Peyer's patch (tissue), 4 donors: ENCODE measurements around the gene HHATL. TPM values are rescaled to one million over a fixed set of nuclear protein-coding genes. Genes with fewer than 3 reads are reported as not detected.

Source experiments
- DNase-seq, 3 donors: peaks; one replicate each; pipeline ENCODE4 v3.0.0-alpha.2; 2017 to 2019
- H3K27ac ChIP-seq, 4 donors: fragments of 200-600 bp; sonication (generic); one replicate each; pipeline ENCODE4 v1.5.1; 2016 to 2019
- H3K27me3 ChIP-seq, 2 donors: fragments of 200-600 bp; sonication (generic); one replicate each; pipeline ENCODE4 v1.5.1; 2019
- H3K36me3 ChIP-seq, 3 donors: fragments of 200-600 bp; sonication (generic); one replicate each; pipeline ENCODE4 v1.5.1; 2016 to 2019
- H3K4me1 ChIP-seq, 4 donors: fragments of 200-600 bp; sonication (generic); one replicate each; pipeline ENCODE4 v1.5.1; 2016 to 2019
- H3K4me3 ChIP-seq, 4 donors: fragments of 200-600 bp; sonication (generic); 1 replicate in 3 of 4; 2 replicates in 1 of 4; pipeline ENCODE4 v1.5.1; 2016 to 2019; ENCODE audit warnings: mild to moderate bottlenecking in 1 of 4
- H3K9me3 ChIP-seq, 4 donors: fragments of 200-600 bp; sonication (generic); one replicate each; pipeline ENCODE4 v1.5.1; 2016 to 2019; ENCODE audit warnings: mild to moderate bottlenecking in 1 of 4
- CTCF ChIP-seq, 6 experiments: fragments of 450-650 bp in 4 of 6; fragments of 200-600 bp in 2 of 6; sonication (generic) in 1 of 6; IDR thresholded peaks; one replicate each; pipeline ENCODE4 v1.5.1; 2017 to 2019; ENCODE audit warnings: antibody characterized with exemption in 6 of 6, mild to moderate bottlenecking in 3 of 6, moderate library complexity in 1 of 6
- POLR2A ChIP-seq, 2 donors: fragments of 450-650 bp; IDR thresholded peaks; one replicate each; pipeline ENCODE4 v1.5.1; 2017; ENCODE audit warnings: antibody characterized with exemption in 2 of 2, mild to moderate bottlenecking in 2 of 2, moderate library complexity in 2 of 2
- total RNA-seq, 4 donors: library from RNA; depleted of rRNA; stranded (reverse); fragments of >200 nt; gene quantifications; one replicate each; pipeline ENCODE4 v1.1.0, GENCODE V29; 2016

Gene HHATL
- total RNA-seq, 4 donors from 2014 or later: 3.4 TPM; not detected in 3

GRCh38 chr3:42686832-42687650 lies 15.6 kb downstream of the HHATL start:
- Histone ChIP-seq H3K9me3 (no peaks in the 10 kb centered on the region), H3K36me3 (no peaks in the 10 kb centered on the region), H3K27ac (no peak overlapping the region), H3K27me3 (no peaks in the 10 kb centered on the region), H3K4me3 (no peak overlapping the region), H3K4me1 (peaks cover 0 to 18% (median 0%) of the 10 kb centered on the region in 4 donors)
- peak in 1 of 3 donors; percentile 31 for DNase-seq
- TF ChIP-seq POLR2A (IDR thresholded peaks at IDR 0.05) (no peak), CTCF (IDR thresholded peaks at IDR 0.05) (no peak)

GRCh38 chr3:42685891-42686820 lies 16.4 kb downstream of the HHATL start:
- no peaks in the 10 kb centered on the region for H3K27me3 ChIP-seq
- no peaks in the 10 kb centered on the region for H3K9me3 ChIP-seq
- no peak overlapping the region for H3K27ac ChIP-seq
- peak overlapping the region in 2 of 4 donors; percentile 13 to 23 for H3K4me3 ChIP-seq
- TF ChIP-seq POLR2A (IDR thresholded peaks at IDR 0.05) (no peak), CTCF (IDR thresholded peaks at IDR 0.05) (no peak)
- DNase-seq: peak in 1 of 3 donors; percentile 35
- H3K36me3 ChIP-seq: no peaks in the 10 kb centered on the region
- peaks cover 0 to 18% (median 0%) of the 10 kb centered on the region in 4 donors for H3K4me1 ChIP-seq

GRCh38 chr3:42685363-42685881 lies 17.2 kb downstream of the HHATL start, which contains the start of gene KLHL40:
TSS of gene KLHL40 (plus strand) at chr3:42685537. CDS start at chr3:42685619, 82 bp downstream.
- TF ChIP-seq CTCF (IDR thresholded peaks at IDR 0.05) (no peak), POLR2A (IDR thresholded peaks at IDR 0.05) (no peak)
- no peaks in the 10 kb centered on the region for H3K9me3 ChIP-seq
- peak within 1 kb of the TSS in 2 of 4 donors; percentile 13 to 23 for H3K4me3 ChIP-seq
- peak within 1 kb of the TSS in 2 of 4 donors; percentile 33 to 59 for H3K27ac ChIP-seq
- H3K36me3 ChIP-seq: no peaks in the 10 kb centered on the region
- H3K27me3 ChIP-seq: no peaks in the 10 kb centered on the region
- peaks cover 0 to 18% (median 0%) of the 10 kb centered on the region in 4 donors for H3K4me1 ChIP-seq
- no peak for DNase-seq

GRCh38 chr3:42684632-42685362 lies 17.8 kb downstream of the HHATL start:
- no peak overlapping the region for H3K4me3 ChIP-seq
- H3K27me3 ChIP-seq: no peaks in the 10 kb centered on the region
- no peak for TF ChIP-seq POLR2A (IDR thresholded peaks at IDR 0.05)
- TF ChIP-seq CTCF (IDR thresholded peaks at IDR 0.05): no peak
- H3K27ac ChIP-seq: peak overlapping the region in 1 of 4 donors; percentile 59
- no peak for DNase-seq
- H3K36me3 ChIP-seq: no peaks in the 10 kb centered on the region
- H3K9me3 ChIP-seq: no peaks in the 10 kb centered on the region
- peaks cover 0 to 18% (median 0%) of the 10 kb centered on the region in 4 donors for H3K4me1 ChIP-seq
